ENCODE measurements around the gene PCDH9.

Gene PCDH9

DNA sequence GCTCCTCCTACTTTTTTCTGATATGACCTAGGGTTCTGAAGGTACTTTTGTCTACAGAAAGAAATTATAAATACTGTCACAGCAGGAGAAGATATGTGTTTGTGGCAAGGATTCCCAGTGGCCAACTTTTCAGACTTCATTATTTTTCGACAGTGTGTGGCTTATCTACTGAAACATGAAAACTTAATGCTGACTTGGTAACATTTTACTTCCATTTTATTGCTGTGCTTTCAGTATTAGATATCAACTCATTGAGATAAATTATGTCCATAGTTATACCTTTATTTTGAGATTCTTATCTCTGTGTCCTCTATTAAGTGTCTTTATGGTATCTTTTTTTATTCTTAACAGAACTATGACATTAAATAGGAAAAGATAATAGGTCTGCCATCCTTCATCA, 700.0 kb downstream of the PCDH9 start:
- no peak overlapping the region for H3K4me2 ChIP-seq (ENCODE audit: low read depth, low read length, poor library complexity, severe bottlenecking)
- H3K27me3 ChIP-seq (ENCODE audit: insufficient read depth, low read length, poor library complexity, severe bottlenecking) = no peaks in the 10 kb centered on the region
- no peak overlapping the region for H3K9ac ChIP-seq (ENCODE audit: low read depth, low read length, poor library complexity, severe bottlenecking)
- no peak overlapping the region for H3K4me3 ChIP-seq (ENCODE audit: low read length, poor library complexity, severe bottlenecking)
- H4K20me1 ChIP-seq (ENCODE audit: insufficient read depth, low read length, poor library complexity, severe bottlenecking) = no peaks in the 10 kb centered on the region
- no peaks in the 10 kb centered on the region for H3K9me2 ChIP-seq (replicated peaks; ENCODE audit: low read depth, low read length)
- H3K36me3 ChIP-seq (ENCODE audit: insufficient read depth, low read length) = no peaks in the 10 kb centered on the region
- TF ChIP-seq EZH2phosphoT487 (IDR thresholded peaks at IDR 0.05; ENCODE audit: borderline replicate concordance) = no peak
- TF ChIP-seq, protein P1, sequence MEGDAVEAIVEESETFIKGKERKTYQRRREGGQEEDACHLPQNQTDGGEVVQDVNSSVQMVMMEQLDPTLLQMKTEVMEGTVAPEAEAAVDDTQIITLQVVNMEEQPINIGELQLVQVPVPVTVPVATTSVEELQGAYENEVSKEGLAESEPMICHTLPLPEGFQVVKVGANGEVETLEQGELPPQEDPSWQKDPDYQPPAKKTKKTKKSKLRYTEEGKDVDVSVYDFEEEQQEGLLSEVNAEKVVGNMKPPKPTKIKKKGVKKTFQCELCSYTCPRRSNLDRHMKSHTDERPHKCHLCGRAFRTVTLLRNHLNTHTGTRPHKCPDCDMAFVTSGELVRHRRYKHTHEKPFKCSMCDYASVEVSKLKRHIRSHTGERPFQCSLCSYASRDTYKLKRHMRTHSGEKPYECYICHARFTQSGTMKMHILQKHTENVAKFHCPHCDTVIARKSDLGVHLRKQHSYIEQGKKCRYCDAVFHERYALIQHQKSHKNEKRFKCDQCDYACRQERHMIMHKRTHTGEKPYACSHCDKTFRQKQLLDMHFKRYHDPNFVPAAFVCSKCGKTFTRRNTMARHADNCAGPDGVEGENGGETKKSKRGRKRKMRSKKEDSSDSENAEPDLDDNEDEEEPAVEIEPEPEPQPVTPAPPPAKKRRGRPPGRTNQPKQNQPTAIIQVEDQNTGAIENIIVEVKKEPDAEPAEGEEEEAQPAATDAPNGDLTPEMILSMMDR (conservative IDR thresholded peaks at IDR 0.05; ENCODE audit: low read length) = no peak
- no peak overlapping the region for H2AFZ ChIP-seq (ENCODE audit: low read length)
- H3K79me2 ChIP-seq (ENCODE audit: insufficient read depth, low read length) = no peaks in the 10 kb centered on the region
- no peaks in the 10 kb centered on the region for H3K9me3 ChIP-seq (ENCODE audit: insufficient read depth, low read depth, low read length)
- H3K4me1 ChIP-seq (ENCODE audit: insufficient read depth, low read length, poor library complexity, severe bottlenecking) = no peaks in the 10 kb centered on the region
- no peaks in the 10 kb centered on the region for H3F3A ChIP-seq (ENCODE audit: low read depth)

DNA sequence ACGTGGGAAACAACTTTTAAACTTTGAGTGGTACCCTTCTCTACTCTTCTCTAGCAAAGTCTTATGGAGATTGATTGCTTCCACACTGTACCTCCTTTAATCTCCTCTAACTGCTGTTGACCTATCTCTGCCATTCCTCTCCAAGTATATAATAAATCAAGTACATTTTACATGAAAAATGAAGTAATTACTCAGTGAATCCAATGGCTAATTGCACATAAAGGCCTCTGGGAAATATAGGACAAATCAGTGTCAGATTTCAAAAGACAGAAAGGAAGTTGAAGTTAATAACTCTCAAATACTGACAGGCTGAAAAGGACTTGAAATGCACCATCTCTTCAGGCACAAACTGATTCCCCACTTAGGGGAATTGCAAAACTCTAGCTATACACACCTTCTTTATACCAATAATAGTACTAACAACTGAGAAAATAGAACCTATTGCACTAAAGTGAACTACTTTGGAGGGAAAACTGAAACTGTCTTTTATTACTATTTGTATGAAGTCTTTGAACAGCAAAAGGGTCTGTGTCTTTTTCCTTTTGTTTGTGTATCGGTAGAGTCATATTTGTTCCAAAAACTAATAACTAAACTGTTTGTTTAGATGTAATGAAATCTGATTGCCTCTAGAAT, 701.1 kb downstream of the PCDH9 start:
- H2AFZ ChIP-seq (ENCODE audit: low read length) = 0 out of 2 replicates have a peak overlapping the region, but pooled peaks have one; percentile 15
- H3F3A ChIP-seq (ENCODE audit: low read depth) = no peaks in the 10 kb centered on the region
- no peak overlapping the region for H3K4me2 ChIP-seq (ENCODE audit: low read depth, low read length, poor library complexity, severe bottlenecking)
- H3K4me1 ChIP-seq (ENCODE audit: insufficient read depth, low read length, poor library complexity, severe bottlenecking) = no peaks in the 10 kb centered on the region
- H3K9me3 ChIP-seq (ENCODE audit: insufficient read depth, low read depth, low read length) = no peaks in the 10 kb centered on the region
- no peaks in the 10 kb centered on the region for H4K20me1 ChIP-seq (ENCODE audit: insufficient read depth, low read length, poor library complexity, severe bottlenecking)
- TF ChIP-seq EZH2phosphoT487 (IDR thresholded peaks at IDR 0.05; ENCODE audit: borderline replicate concordance) = no peak
- TF ChIP-seq, protein P1 (conservative IDR thresholded peaks at IDR 0.05; ENCODE audit: low read length) = no peak
- H3K27me3 ChIP-seq (ENCODE audit: insufficient read depth, low read length, poor library complexity, severe bottlenecking) = no peaks in the 10 kb centered on the region
- no peaks in the 10 kb centered on the region for H3K79me2 ChIP-seq (ENCODE audit: insufficient read depth, low read length)
- H3K9me2 ChIP-seq (replicated peaks; ENCODE audit: low read depth, low read length) = no peaks in the 10 kb centered on the region
- no peak overlapping the region for H3K4me3 ChIP-seq (ENCODE audit: low read length, poor library complexity, severe bottlenecking)
- no peaks in the 10 kb centered on the region for H3K36me3 ChIP-seq (ENCODE audit: insufficient read depth, low read length)
- H3K9ac ChIP-seq (ENCODE audit: low read depth, low read length, poor library complexity, severe bottlenecking) = no peak overlapping the region

DNA sequence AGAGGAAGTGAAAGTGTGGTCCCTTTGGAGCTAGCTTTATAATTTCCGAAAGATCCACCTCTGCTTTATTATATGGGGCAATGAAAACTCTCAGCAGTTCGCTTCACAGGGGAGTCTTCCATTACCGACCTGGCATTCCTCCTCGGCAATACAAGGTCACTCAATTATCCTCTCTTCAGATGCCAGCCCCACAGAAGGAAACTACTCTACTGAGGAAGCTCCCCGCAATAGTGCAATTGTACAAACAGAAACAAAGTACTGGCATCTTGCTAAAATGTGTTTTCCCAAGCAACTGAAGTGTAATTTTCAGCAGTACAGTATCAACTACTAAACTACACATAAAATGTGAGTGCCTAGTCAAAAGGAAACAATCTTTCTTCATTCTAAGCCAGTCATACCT, 702.0 kb downstream of the PCDH9 start:
- H3K79me2 ChIP-seq (ENCODE audit: insufficient read depth, low read length) = no peaks in the 10 kb centered on the region
- no peaks in the 10 kb centered on the region for H3K9me2 ChIP-seq (replicated peaks; ENCODE audit: low read depth, low read length)
- H3K36me3 ChIP-seq (ENCODE audit: insufficient read depth, low read length) = no peaks in the 10 kb centered on the region
- no peaks in the 10 kb centered on the region for H3K4me1 ChIP-seq (ENCODE audit: insufficient read depth, low read length, poor library complexity, severe bottlenecking)
- no peak overlapping the region for H3K4me2 ChIP-seq (ENCODE audit: low read depth, low read length, poor library complexity, severe bottlenecking)
- H3F3A ChIP-seq (ENCODE audit: low read depth) = no peaks in the 10 kb centered on the region
- no peaks in the 10 kb centered on the region for H3K9me3 ChIP-seq (ENCODE audit: insufficient read depth, low read depth, low read length)
- no peak overlapping the region for H2AFZ ChIP-seq (ENCODE audit: low read length)
- H3K4me3 ChIP-seq (ENCODE audit: low read length, poor library complexity, severe bottlenecking) = no peak overlapping the region
- no peaks in the 10 kb centered on the region for H3K27me3 ChIP-seq (ENCODE audit: insufficient read depth, low read length, poor library complexity, severe bottlenecking)
- no peak overlapping the region for H3K9ac ChIP-seq (ENCODE audit: low read depth, low read length, poor library complexity, severe bottlenecking)
- H4K20me1 ChIP-seq (ENCODE audit: insufficient read depth, low read length, poor library complexity, severe bottlenecking) = no peaks in the 10 kb centered on the region
- TF ChIP-seq EZH2phosphoT487 (IDR thresholded peaks at IDR 0.05; ENCODE audit: borderline replicate concordance) = no peak
- TF ChIP-seq, protein P1 (conservative IDR thresholded peaks at IDR 0.05; ENCODE audit: low read length) = no peak

Measured in Loucy (cell line).